MV-4-11 (cell line): ENCODE measurements around the gene NCBP3.
"Not testable (repeated sequence)": the region's sequence is repeated elsewhere in the genome, so short reads cannot be mapped to it uniquely, and the experiment has no call there.

ENCODE experiments used
- DNase-seq: peaks from one replicate; lab custom pipeline; 2025; lab: John Stamatoyannopoulos, UW

NCBP3 gene

DNA sequence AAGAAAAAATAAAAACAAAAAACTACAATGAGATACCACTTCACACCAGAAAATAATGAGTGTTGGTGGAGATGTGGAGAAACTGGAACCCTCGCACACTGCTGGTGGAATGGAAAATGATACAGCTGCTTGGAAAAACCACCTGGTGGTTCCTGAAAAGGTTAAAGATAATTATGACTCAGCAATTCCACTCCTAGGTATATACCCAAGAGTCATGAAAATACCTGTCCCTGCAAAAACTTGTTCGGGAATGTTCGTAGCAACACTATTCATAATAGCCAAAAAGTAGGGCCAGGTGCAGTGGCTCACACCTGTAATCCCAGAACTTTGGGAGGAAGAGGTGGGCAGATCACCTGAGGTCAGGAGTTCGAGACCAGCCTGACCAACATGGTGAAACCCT, 36.9 kb downstream of the NCBP3 start:
- no peak for DNase-seq

DNA sequence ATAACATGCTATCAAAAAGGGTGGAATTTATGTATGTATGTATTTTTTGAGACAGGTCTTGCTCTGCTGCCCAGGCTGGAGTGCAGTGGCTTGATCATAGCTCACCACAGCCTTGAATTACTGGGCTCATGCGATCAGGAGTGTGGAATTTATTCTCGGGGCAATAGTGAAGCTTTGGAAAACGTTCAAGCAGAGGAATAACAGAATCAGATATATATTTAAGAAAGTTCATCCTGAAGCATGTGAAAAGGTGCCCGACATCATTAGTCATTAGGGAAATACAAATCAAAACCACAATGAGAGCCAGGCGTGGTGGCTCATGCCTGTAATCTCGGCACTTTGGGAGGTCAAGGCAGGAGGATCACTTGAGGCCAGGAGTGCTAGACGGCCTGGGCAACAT, 37.3 kb downstream of the NCBP3 start:
- no peak for DNase-seq

DNA sequence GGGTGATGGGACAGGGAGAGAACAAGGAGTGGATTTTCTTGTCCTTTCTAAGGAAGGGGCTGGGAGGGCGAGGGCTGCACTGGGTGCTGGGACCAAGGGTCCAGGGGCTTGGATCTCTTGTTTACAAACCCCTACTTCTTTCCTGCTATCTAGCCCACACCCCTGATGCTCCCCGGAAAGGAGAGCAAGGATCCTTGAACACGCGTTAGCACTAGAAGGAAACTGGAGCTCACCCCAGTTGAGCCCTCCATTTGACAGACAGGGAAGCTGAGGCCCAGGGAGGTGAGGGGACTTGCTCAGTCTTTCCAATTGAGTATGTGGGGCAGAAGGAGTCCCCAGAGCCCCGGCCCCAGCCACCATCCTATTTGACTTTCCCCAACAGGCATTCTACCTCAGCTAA, 40.5 kb downstream of the NCBP3 start:
- DNase-seq = no peak

GRCh38 chr17:3804503-3804931, 41.5 kb downstream of the NCBP3 start:
- no peak for DNase-seq

GRCh38 chr17:3803308-3803640, 42.8 kb downstream of the NCBP3 start:
- DNase-seq = peak; percentile 84

- peak; percentile 84 for DNase-seq
Observed at GRCh38 chr17:3802461-3803307, 43.4 kb downstream of the NCBP3 start.

GRCh38 chr17:3801792-3802191, 44.3 kb downstream of the NCBP3 start:
- DNase-seq = no peak

GRCh38 chr17:3801347-3801746, 44.7 kb downstream of the NCBP3 start:
- DNase-seq = no peak

DNA sequence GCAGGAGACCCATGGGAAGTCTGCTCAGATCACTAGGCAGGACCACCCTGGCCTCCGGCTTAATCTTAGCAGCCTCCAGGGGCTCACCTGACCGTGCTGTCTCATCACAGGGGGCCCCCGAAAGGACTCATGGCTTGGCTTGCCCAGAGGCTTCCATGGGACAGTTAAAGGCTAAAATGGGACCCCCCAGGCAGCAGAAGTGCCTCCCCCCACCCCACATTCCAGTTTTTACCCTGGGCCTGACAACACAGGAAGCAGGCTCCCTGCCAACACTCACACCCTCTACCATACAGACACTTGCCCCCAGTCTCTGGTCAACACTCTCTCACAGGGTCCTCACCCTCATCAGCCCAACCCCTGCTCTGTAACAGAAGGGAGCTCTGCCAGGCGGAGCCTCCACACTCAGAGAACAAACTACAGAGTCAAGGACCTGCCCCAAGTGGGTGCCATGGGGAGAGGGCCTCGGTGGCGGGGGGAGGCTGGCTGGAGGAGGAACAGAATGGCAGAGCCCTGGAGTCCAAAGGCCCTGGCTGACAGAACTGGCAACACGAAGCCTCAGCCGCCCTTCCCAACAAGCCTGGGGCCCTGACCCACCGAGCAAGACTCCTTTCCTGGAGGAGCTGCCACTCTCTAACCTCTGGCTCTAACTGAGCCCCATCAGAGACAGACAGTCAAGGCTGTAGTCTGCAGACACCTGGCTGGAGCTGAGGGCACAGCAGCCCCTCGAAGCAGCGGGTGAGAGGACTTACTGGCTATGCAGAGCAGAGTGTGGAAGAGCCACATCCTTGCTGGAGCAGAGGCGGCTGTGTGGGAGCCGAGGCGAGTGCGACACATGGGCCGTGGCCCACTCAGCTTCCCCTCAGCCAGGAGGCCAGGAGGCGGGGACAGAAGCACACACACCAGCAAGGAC, 45.4 kb downstream of the NCBP3 start, which contains the start of gene ITGAE:
TSS of gene ITGAE (minus strand) at position 827 of the 910 bp plus-strand sequence. CDS start at position 783, 44 bp downstream.
- no peak for DNase-seq

GRCh38 chr17:3799181-3799945, 46.7 kb downstream of the NCBP3 start:
- DNase-seq = peak; percentile 85

DNA sequence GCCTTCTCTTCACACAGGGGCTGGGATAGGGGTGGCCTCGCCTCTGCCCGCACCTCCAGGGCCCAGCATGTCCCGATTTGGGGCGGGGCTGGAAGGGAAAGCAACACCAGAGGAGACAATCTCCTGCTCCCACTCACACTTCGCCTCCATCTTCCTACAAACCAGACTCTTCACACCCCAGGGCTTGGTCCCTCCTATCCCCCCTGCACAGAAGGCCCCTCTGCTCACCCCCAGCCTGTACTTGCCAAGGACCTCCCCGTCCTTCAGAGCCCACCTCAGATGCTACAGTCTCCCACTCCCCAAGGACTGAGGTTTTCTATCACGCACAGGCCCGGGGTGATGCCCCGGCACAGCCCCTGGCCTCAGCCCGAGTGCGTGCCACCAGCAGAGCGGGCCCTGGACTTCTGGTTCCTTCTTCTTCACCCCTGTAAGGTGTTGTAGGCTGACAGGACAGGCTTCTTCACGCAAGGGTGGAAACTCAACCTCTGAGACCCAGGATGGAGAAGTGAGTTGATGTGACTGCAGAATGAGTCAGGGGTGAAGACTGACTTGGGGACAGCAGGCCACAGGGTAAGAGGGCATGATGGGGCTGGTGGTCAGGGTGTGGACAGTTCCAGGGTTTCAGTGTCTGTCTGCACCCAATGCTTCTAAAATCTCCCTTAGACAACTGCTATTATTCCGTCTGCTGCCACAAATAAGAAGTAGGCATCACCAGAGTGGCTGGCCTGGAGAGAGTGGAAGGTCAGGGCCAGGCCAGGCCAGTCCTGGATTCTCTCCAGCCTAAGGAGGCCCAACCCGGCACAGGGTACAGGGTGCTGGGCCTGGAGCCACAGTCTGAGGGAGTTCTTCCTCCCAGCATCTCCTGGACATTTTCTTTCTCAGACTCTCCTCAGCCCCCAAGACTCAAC, 47.5 kb downstream of the NCBP3 start:
- peak; percentile 73 for DNase-seq

- DNase-seq = no peak
Observed at GRCh38 chr17:3796822-3797170, 49.2 kb downstream of the NCBP3 start.

GRCh38 chr17:3796110-3796821, 49.8 kb downstream of the NCBP3 start:
- peak; percentile 52 for DNase-seq

DNA sequence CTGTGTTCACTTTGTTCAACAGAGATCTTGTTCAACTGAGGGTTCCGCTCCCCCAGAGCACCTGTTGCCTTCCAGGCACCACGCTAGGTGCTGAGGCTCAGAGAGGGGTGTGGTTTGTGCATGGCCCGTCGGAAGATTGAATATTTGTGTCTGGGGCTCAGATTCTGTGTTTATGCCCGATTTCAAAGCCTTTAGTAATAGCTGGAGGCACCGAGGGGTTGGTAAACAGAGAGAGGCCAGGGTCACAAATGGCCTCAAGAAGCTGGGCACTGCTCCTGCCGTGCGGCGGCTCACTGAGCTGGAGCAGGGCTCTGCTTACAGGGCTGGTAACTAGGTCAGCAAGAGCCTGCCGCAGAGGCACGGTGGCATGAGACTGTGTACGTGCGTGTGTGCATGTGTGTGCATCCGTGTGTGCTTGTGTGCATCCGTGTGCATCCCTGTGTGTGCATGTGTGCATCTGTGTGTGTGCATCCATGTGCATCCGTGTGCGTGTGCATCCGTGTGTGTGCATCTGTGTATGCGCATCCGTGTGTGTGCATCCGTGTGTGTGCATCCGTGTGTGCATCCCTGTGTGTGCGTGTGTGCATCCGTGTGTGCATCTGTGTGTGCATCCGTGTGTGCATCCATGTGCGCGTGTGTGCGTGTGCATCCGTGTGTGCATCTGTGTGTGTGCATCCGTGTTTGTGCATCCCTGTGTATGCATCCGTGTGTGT, 50.5 kb downstream of the NCBP3 start:
- DNase-seq = no peak

GRCh38 chr17:3794557-3795389, 51.3 kb downstream of the NCBP3 start:
- no peak for DNase-seq

DNA sequence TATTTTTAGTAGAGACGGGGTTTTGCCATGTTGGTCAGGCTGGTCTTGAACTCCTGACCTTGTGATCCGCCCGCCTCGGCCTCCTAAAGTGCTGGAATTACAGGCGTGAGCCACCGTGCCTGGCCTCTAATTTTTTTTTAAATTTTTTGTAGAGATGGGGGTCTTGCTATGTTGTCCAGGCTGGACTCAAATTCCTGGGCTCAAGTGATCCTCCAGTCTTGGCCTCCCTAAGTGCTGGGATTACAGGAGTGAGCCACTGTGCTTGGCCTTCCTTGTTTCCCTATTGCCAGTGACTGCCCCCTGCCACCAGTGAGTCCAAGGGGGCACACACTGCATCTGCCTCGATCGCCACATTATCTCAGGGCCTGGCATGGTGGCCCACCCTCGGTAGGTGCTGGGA, 51.9 kb downstream of the NCBP3 start:
- not testable (repeated sequence) for DNase-seq

DNA sequence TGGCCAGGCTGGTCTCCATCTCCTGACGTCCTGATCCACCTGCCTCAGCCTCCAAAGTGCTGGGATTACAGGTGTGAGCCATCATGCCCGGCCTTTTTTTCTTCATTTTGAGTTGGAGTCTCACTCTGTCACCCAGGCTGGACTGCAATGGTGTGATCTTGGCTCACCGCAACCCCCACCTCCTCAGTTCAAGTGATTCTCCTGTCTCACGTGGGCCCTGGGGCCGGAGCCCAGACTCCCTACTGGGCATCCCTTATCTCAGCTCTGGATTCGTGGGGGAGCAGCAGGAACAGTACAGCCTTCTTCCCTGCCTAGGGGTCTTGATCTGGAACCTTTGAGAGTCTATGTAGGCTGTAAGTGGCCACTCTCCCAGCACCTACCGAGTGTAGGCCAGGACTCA, 52.8 kb downstream of the NCBP3 start:
- not testable (repeated sequence) for DNase-seq

GRCh38 chr17:3792481-3792880, 53.6 kb downstream of the NCBP3 start:
- DNase-seq = no peak

GRCh38 chr17:3788200-3788599, 57.8 kb downstream of the NCBP3 start:
- peak; percentile 73 for DNase-seq
